HG03045 (cell line): ENCODE measurements around the gene UGT2B7.

Experiments used
- ATAC-seq: cut with Tn5 transposase; IDR thresholded peaks from one replicate; pipeline ENCODE4 v1.9.1; 2021; ENCODE audit warnings: mild to moderate bottlenecking, moderate library complexity; ENCODE audit not compliant: unreplicated experiment

The UGT2B7 gene

GRCh38 chr4:69147334-69147733 is 51.1 kb downstream of the UGT2B7 start:
- ATAC-seq, result no peak

- ATAC-seq, result no peak
These were observed 57.7 kb downstream of the UGT2B7 start for GRCh38 chr4:69154021-69154420.

- no peak for ATAC-seq
These were observed 60.6 kb downstream of the UGT2B7 start for GRCh38 chr4:69156913-69157312.
